Body of pancreas (tissue), 4 donors: ENCODE data around the gene ZNRF4.

Experiments
- CTCF ChIP-seq, 7 experiments: fragments of 450-650 bp in 4 of 7; fragments of 200-600 bp in 3 of 7; sonication (generic) in 3 of 7; IDR thresholded peaks; one replicate each; pipeline ENCODE4 v1.5.1; 2016 to 2019; ENCODE audit warnings: antibody characterized with exemption in 7 of 7
- POLR2A ChIP-seq, 3 donors: fragments of 450-650 bp; IDR thresholded peaks; one replicate each; pipeline ENCODE4 v1.6.1; 2016; ENCODE audit warnings: antibody characterized with exemption in 3 of 3, mild to moderate bottlenecking in 2 of 3

- TF ChIP-seq CTCF (IDR thresholded peaks at IDR 0.05) = no peak
- no peak for TF ChIP-seq POLR2A (IDR thresholded peaks at IDR 0.05)
These were observed 7.4 kb upstream of the ZNRF4 start for GRCh38 chr19:5447700-5448311.
